Osteoblast (primary cell): ENCODE measurements around the gene ZNF280C. TPM values are rescaled to one million over a fixed set of nuclear protein-coding genes. Genes with fewer than 3 reads are reported as not detected.

ENCODE experiments used
- DNase-seq: peaks from one replicate; pipeline ENCODE4 v3.0.0; 2011; ENCODE audit warnings: low spot score, mixed read lengths; ENCODE audit not compliant: insufficient read length; ENCODE audit errors: missing footprints
- H2AFZ ChIP-seq: 2 replicates; pipeline ENCODE4 v1.6.0; 2011; ENCODE audit warnings: mild to moderate bottlenecking, low read length
- H3K27ac ChIP-seq: 2 replicates; pipeline ENCODE4 v1.5.1; 2011; ENCODE audit warnings: mild to moderate bottlenecking, low read depth, low read length, moderate library complexity
- H3K27me3 ChIP-seq: 2 replicates; pipeline ENCODE4 v1.6.0; 2012; ENCODE audit warnings: mild to moderate bottlenecking, control low read depth, inconsistent platforms, low read length, moderate library complexity; ENCODE audit not compliant: insufficient read depth
- H3K36me3 ChIP-seq: 2 replicates; pipeline ENCODE4 v1.5.1; 2011; ENCODE audit warnings: mild to moderate bottlenecking, low read length, control low read depth, moderate library complexity; ENCODE audit not compliant: insufficient read depth
- H3K4me1 ChIP-seq: 2 replicates; pipeline ENCODE4 v1.5.1; 2011; ENCODE audit warnings: mild to moderate bottlenecking, low read length, control low read depth, moderate library complexity; ENCODE audit not compliant: insufficient read depth
- H3K4me2 ChIP-seq: 2 replicates; pipeline ENCODE4 v1.6.0; 2011; ENCODE audit warnings: mild to moderate bottlenecking, low read length; ENCODE audit not compliant: insufficient read depth
- H3K4me3 ChIP-seq: fragments of 200-600 bp; sonication (generic); 3 replicates; pipeline ENCODE4 v1.5.1; 2012; ENCODE audit warnings: mild to moderate bottlenecking, low read length, inconsistent platforms; ENCODE audit not compliant: insufficient read depth
- H3K79me2 ChIP-seq: 2 replicates; pipeline ENCODE4 v1.6.0; 2012; ENCODE audit warnings: mild to moderate bottlenecking, low read length, control low read depth, inconsistent platforms; ENCODE audit not compliant: insufficient read depth
- H3K9me3 ChIP-seq: 2 replicates; pipeline ENCODE4 v1.5.1; 2011; ENCODE audit warnings: low read depth, low read length, control low read depth
- H4K20me1 ChIP-seq: 2 replicates; pipeline ENCODE4 v1.6.0; 2012; ENCODE audit warnings: mild to moderate bottlenecking, low read length, control low read depth; ENCODE audit not compliant: insufficient read depth
- CTCF ChIP-seq: IDR thresholded peaks from 2 replicates; pipeline ENCODE4 v1.5.1; 2011; ENCODE audit warnings: mild to moderate bottlenecking, low read depth, low read length, moderate library complexity; ENCODE audit errors: extremely low read depth
- total RNA-seq: library from RNA; depleted of rRNA; stranded (reverse); fragments of >200 nt; gene quantifications from 2 replicates; pipeline ENCODE4 v1.2.3, GENCODE V29; 2012

Gene ZNF280C
- total RNA-seq, 1 donor = 5.4 TPM

GRCh38 chrX:130172127-130172845, 96.4 kb downstream of the ZNF280C start:
- peak overlapping the region; percentile 69 for H3K4me3 ChIP-seq
- H3K79me2 ChIP-seq = no peaks in the 10 kb centered on the region
- no peaks in the 10 kb centered on the region for H3K36me3 ChIP-seq
- peaks cover 24% of the 10 kb centered on the region for H3K4me1 ChIP-seq
- TF ChIP-seq CTCF = no peak
- no peak for DNase-seq
- no peak overlapping the region for H3K27ac ChIP-seq
- no peaks in the 10 kb centered on the region for H4K20me1 ChIP-seq
- H3K27me3 ChIP-seq = no peaks in the 10 kb centered on the region
- peak overlapping the region; percentile 42 for H2AFZ ChIP-seq
- no peaks in the 10 kb centered on the region for H3K9me3 ChIP-seq
- H3K4me2 ChIP-seq = peak overlapping the region; percentile 80

GRCh38 chrX:130171446-130172126, 97.1 kb downstream of the ZNF280C start, which contains the start of gene RAB33A:
Gene RAB33A (plus strand): TSS chrX:130171962. CDS start chrX:130172063, 101 bp downstream.
- H3K9me3 ChIP-seq = no peaks in the 10 kb centered on the region
- H3K27ac ChIP-seq = no peak within 1 kb of the TSS
- peak; percentile 73 for DNase-seq
- H3K27me3 ChIP-seq = no peaks in the 10 kb centered on the region
- TF ChIP-seq CTCF = no peak
- peaks cover 28% of the 10 kb centered on the region for H3K4me1 ChIP-seq
- peak within 1 kb of the TSS; percentile 42 for H2AFZ ChIP-seq
- no peaks in the 10 kb centered on the region for H3K79me2 ChIP-seq
- H4K20me1 ChIP-seq = no peaks in the 10 kb centered on the region
- H3K4me3 ChIP-seq = peak within 1 kb of the TSS; percentile 69
- peak within 1 kb of the TSS; percentile 80 for H3K4me2 ChIP-seq
- H3K36me3 ChIP-seq = no peaks in the 10 kb centered on the region

GRCh38 chrX:130170752-130171445, 97.8 kb downstream of the ZNF280C start:
- DNase-seq = peak; percentile 77
- Histone ChIP-seq H3K27ac (no peak overlapping the region), H2AFZ (peak overlapping the region; percentile 42), H3K4me2 (peak overlapping the region; percentile 80), H3K36me3 (no peaks in the 10 kb centered on the region), H4K20me1 (no peaks in the 10 kb centered on the region), H3K79me2 (no peaks in the 10 kb centered on the region), H3K27me3 (no peaks in the 10 kb centered on the region), H3K9me3 (no peaks in the 10 kb centered on the region), H3K4me3 (peak overlapping the region; percentile 69), H3K4me1 (peaks cover 30% of the 10 kb centered on the region)
- no peak for TF ChIP-seq CTCF
